Measurements from ENCODE around the gene NCS1. TPM values are rescaled to one million over a fixed set of nuclear protein-coding genes. Genes with fewer than 3 reads are reported as not detected.

The NCS1 gene
- total and polyA plus RNA-seq, 9 of the 15 experiments (the other 6 are each of a cell fraction or from before 2014, with no cell fraction given) = 0.28 to 27.0 (median 9.6) TPM

DNA sequence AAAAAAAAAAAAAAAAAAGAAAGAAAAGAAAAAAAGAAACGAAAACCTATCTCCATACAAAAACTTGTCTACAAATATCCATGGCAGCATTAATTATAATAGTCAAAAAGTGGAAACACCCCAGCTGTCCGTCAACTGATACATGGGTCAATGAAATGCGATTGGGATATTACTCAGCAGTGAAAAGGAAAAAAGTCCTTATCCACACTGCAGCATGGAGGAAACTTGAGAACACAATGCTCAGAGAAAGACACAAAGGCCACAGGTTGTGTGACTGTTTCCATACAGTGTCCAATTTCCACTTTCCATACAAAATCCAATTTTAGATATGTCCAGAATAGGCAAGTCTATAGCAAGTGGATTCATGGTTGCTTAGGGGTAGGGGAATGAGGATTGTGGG, 24.3 kb upstream of the NCS1 start:
- 79% methylated on average over 2 of the region's 3 CpGs for WGBS (ENCODE audit: insufficient coverage, low coverage, missing lambda C conversion rate)
- no peaks in the 10 kb centered on the region for H3K79me2 ChIP-seq (ENCODE audit: control insufficient read depth, insufficient read depth, low read length)
- no peaks in the 10 kb centered on the region for H3K9me1 ChIP-seq (ENCODE audit: control insufficient read depth, insufficient read depth, low read length)
- H3K36me3 ChIP-seq (ENCODE audit: control insufficient read depth, insufficient read depth, low read length) = no peaks in the 10 kb centered on the region
- H3K4me2 ChIP-seq (ENCODE audit: insufficient read depth, low read length) = no peak overlapping the region
- intact Hi-C loops (cut with micrococcal nuclease) = no loop called here
- H3K27ac ChIP-seq (ENCODE audit: extremely low read depth, low read depth, low read length) = no peak overlapping the region
- no peaks in the 10 kb centered on the region; a peak in 1 of 5 replicates for H3K27me3 ChIP-seq (ENCODE audit: control insufficient read depth in 2 of 2, insufficient read depth in 2 of 2, low read length in 2 of 2)
- H3K4me1 ChIP-seq (replicated peaks in 1 of 2; ENCODE audit: control insufficient read depth in 2 of 2, insufficient read depth in 2 of 2, low read length in 2 of 2) = peaks cover 11 to 23% of the 10 kb centered on the region in 2 experiments; a peak in 4 of 5 replicates
- no TSS peak for BruUV-seq (replicated peaks)
- in situ Hi-C loops (cut with MboI) = loop anchor here (25.0 kb wide), 1 partner anchor 539 kb away; the partner anchor contains the start of gene EXOSC2
- TF ChIP-seq EP300 (IDR thresholded peaks at IDR 0.05; ENCODE audit: low read length) = no peak
- peak; percentile 39 for TF ChIP-seq RBM25 (IDR thresholded peaks at IDR 0.05; ENCODE audit: low read depth, low read length, severe bottlenecking)
- TF ChIP-seq, protein P1, sequence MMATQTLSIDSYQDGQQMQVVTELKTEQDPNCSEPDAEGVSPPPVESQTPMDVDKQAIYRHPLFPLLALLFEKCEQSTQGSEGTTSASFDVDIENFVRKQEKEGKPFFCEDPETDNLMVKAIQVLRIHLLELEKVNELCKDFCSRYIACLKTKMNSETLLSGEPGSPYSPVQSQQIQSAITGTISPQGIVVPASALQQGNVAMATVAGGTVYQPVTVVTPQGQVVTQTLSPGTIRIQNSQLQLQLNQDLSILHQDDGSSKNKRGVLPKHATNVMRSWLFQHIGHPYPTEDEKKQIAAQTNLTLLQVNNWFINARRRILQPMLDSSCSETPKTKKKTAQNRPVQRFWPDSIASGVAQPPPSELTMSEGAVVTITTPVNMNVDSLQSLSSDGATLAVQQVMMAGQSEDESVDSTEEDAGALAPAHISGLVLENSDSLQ (IDR thresholded peaks at IDR 0.05) = 0 out of 2 replicates have a peak, but pooled peaks have one; percentile 20
- TF ChIP-seq HIVEP1 (CRISPR knock-in tag; IDR thresholded peaks at IDR 0.05) = no peak
- peak; percentile 91 for TF ChIP-seq ZNF146 (CRISPR knock-in tag; IDR thresholded peaks at IDR 0.05; ENCODE audit: unreplicated experiment)
- ChIA-PET POLR2A (no interaction called here), CTCF (ENCODE audit: low intra/inter-chr PET ratio) (no interaction called here)
- no peak overlapping the region for H2AFZ ChIP-seq (ENCODE audit: low read depth, low read length)
- H3K4me3 ChIP-seq = no peak overlapping the region
- no peak overlapping the region for H3K9ac ChIP-seq (ENCODE audit: insufficient read depth in 1 of 2, low read depth in 2 of 2, low read length in 2 of 2)
- H3K9me3 ChIP-seq (replicated peaks; ENCODE audit: control insufficient read depth, insufficient read depth, low read depth, low read length) = no peaks in the 10 kb centered on the region
- H4K20me1 ChIP-seq (replicated peaks; ENCODE audit: control insufficient read depth, insufficient read depth, low read length) = no peaks in the 10 kb centered on the region
- ATAC-seq = no peak
- no peak for FAIRE-seq
- DNase-seq (ENCODE audit: extremely low read depth in 1 of 4, low spot score in 3 of 4) = no peak

DNA sequence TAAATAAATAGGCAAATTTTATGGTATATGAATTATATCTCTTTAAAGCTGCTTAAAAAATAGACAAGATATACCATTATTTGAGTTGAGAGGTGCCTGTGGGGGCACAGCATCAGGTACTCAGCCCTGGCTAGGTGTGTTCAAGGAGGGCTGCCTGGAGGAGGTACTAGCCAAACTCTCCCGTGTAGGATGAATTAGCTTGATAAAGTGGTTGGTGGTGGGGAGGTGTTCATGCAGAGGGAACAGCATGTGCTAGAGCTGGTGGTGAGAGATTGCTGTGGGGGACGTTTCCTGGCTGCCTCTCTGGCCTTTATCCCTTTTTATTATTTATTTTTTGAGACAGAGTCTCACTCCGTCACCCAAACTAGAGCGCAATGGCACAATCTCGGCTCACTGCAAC, 23.2 kb upstream of the NCS1 start:
- 56% methylated on average over 5 of the region's 5 CpGs for WGBS (ENCODE audit: insufficient coverage, low coverage, missing lambda C conversion rate)
- CTCF ChIA-PET (ENCODE audit: low intra/inter-chr PET ratio) = no interaction called here
- peak; percentile 72 for TF ChIP-seq ZNF436 (CRISPR knock-in tag; IDR thresholded peaks at IDR 0.05)
- TF ChIP-seq, protein P2, sequence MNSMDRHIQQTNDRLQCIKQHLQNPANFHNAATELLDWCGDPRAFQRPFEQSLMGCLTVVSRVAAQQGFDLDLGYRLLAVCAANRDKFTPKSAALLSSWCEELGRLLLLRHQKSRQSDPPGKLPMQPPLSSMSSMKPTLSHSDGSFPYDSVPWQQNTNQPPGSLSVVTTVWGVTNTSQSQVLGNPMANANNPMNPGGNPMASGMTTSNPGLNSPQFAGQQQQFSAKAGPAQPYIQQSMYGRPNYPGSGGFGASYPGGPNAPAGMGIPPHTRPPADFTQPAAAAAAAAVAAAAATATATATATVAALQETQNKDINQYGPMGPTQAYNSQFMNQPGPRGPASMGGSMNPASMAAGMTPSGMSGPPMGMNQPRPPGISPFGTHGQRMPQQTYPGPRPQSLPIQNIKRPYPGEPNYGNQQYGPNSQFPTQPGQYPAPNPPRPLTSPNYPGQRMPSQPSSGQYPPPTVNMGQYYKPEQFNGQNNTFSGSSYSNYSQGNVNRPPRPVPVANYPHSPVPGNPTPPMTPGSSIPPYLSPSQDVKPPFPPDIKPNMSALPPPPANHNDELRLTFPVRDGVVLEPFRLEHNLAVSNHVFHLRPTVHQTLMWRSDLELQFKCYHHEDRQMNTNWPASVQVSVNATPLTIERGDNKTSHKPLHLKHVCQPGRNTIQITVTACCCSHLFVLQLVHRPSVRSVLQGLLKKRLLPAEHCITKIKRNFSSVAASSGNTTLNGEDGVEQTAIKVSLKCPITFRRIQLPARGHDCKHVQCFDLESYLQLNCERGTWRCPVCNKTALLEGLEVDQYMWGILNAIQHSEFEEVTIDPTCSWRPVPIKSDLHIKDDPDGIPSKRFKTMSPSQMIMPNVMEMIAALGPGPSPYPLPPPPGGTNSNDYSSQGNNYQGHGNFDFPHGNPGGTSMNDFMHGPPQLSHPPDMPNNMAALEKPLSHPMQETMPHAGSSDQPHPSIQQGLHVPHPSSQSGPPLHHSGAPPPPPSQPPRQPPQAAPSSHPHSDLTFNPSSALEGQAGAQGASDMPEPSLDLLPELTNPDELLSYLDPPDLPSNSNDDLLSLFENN (IDR thresholded peaks at IDR 0.05; ENCODE audit: low read depth in 2 of 2, low read length in 2 of 2) = no peak
- TF ChIP-seq, protein P3, sequence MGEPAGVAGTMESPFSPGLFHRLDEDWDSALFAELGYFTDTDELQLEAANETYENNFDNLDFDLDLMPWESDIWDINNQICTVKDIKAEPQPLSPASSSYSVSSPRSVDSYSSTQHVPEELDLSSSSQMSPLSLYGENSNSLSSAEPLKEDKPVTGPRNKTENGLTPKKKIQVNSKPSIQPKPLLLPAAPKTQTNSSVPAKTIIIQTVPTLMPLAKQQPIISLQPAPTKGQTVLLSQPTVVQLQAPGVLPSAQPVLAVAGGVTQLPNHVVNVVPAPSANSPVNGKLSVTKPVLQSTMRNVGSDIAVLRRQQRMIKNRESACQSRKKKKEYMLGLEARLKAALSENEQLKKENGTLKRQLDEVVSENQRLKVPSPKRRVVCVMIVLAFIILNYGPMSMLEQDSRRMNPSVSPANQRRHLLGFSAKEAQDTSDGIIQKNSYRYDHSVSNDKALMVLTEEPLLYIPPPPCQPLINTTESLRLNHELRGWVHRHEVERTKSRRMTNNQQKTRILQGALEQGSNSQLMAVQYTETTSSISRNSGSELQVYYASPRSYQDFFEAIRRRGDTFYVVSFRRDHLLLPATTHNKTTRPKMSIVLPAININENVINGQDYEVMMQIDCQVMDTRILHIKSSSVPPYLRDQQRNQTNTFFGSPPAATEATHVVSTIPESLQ (CRISPR knock-in tag; IDR thresholded peaks at IDR 0.05) = no peak

More for the DNA sequence above, 23.2 kb upstream of the NCS1 start:
- POLR2A ChIA-PET = interaction anchor here (0.6 to 0.8 kb wide), 4 partner anchors 11 to 242 kb away, joined by 3 read pairs; no protein-coding TSS in a partner anchor
- H3K27me3 ChIP-seq (ENCODE audit: control insufficient read depth in 2 of 2, insufficient read depth in 2 of 2, low read length in 2 of 2) = no peaks in the 10 kb centered on the region
- ATAC-seq (no peak), FAIRE-seq (no peak), DNase-seq (ENCODE audit: extremely low read depth in 1 of 4, low spot score in 3 of 4) (no peak)
- no peak overlapping the region for H3K27ac ChIP-seq (ENCODE audit: extremely low read depth, low read depth, low read length)
- H2AFZ ChIP-seq (ENCODE audit: low read depth, low read length) = no peak overlapping the region
- no peak overlapping the region for H3K4me2 ChIP-seq (ENCODE audit: insufficient read depth, low read length)
- no peak overlapping the region for H3K4me3 ChIP-seq
- H3K9ac ChIP-seq (ENCODE audit: insufficient read depth in 1 of 2, low read depth in 2 of 2, low read length in 2 of 2) = no peak overlapping the region
- H3K9me1 ChIP-seq (ENCODE audit: control insufficient read depth, insufficient read depth, low read length) = no peaks in the 10 kb centered on the region
- no peaks in the 10 kb centered on the region for H4K20me1 ChIP-seq (replicated peaks; ENCODE audit: control insufficient read depth, insufficient read depth, low read length)
- no peaks in the 10 kb centered on the region for H3K36me3 ChIP-seq (ENCODE audit: control insufficient read depth, insufficient read depth, low read length)
- intact Hi-C loops (cut with micrococcal nuclease) = no loop called here
- H3K79me2 ChIP-seq (ENCODE audit: control insufficient read depth, insufficient read depth, low read length) = no peaks in the 10 kb centered on the region
- H3K9me3 ChIP-seq (replicated peaks; ENCODE audit: control insufficient read depth, insufficient read depth, low read depth, low read length) = no peaks in the 10 kb centered on the region
- BruUV-seq (replicated peaks) = no TSS peak
- H3K4me1 ChIP-seq (replicated peaks in 1 of 2; ENCODE audit: control insufficient read depth in 2 of 2, insufficient read depth in 2 of 2, low read length in 2 of 2) = peaks cover 11 to 13% of the 10 kb centered on the region in 2 experiments; a peak in 3 of 5 replicates
- in situ Hi-C loops (cut with MboI) = loop anchor here (25.0 kb wide), 1 partner anchor 538 kb away; the partner anchor contains the start of gene EXOSC2

Measured in K562 (cell line).